HAP-1 (cell line): ENCODE data around the gene ATG2B.

Experiments used
- DNase-seq, 2 experiments: peaks; one replicate each; pipeline ENCODE4 v3.0.0-alpha.2; 2016 to 2020; ENCODE audit warnings: low spot score in 2 of 2
- H3K27me3 ChIP-seq: fragments of 250-450 bp; sonication (Bioruptor Pico); 2 replicates; pipeline ENCODE4 v1.5.1; 2020; ENCODE audit warnings: low read depth, mild to moderate bottlenecking, moderate library complexity
- H3K36me3 ChIP-seq: fragments of 250-450 bp; sonication (Bioruptor Pico); replicated peaks from 2 replicates; pipeline ENCODE4 v1.5.1; 2020; ENCODE audit warnings: mild to moderate bottlenecking
- H3K4me1 ChIP-seq: fragments of 250-450 bp; sonication (Bioruptor Pico); 2 replicates; pipeline ENCODE4 v1.5.1; 2020; ENCODE audit warnings: mild to moderate bottlenecking
- H3K4me3 ChIP-seq: fragments of 250-450 bp; sonication (Bioruptor Pico); 2 replicates; pipeline ENCODE4 v1.5.1; 2020; ENCODE audit warnings: mild to moderate bottlenecking, moderate library complexity
- H3K9me3 ChIP-seq: fragments of 250-450 bp; sonication (Bioruptor Pico); 2 replicates; pipeline ENCODE4 v1.5.1; 2020; ENCODE audit warnings: mild to moderate bottlenecking, moderate library complexity
- in situ Hi-C: fragments of 300-500 bp; cut with MboI; formaldehyde crosslinking; loops from 3 replicates; pipeline ENCODE4 v1.14.3; 2020; ENCODE audit warnings: low sequenced_read_pairs, inconsistent platforms, mixed read lengths

The ATG2B gene

DNA sequence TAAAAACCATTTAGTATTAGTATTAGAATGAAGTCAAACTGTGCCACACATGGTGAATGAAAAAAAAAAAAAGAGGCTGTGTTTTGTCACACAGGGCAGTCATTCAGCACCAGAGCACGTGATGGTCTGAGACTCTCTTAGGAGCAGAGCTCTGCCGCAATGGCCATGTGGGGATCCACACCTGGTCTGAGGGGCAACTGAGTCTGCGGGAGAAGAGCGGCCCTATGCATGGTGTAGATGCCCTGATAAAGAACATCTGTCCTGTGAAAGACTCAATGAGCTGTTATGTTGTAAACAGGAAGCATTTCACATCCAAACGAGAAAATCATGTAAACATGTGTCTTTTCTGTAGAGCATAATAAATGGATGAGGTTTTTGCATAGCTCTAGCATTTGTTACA lies 119.4 kb downstream of the ATG2B start:
- no peaks in the 10 kb centered on the region for H3K4me1 ChIP-seq
- no peaks in the 10 kb centered on the region for H3K36me3 ChIP-seq
- in situ Hi-C loops: no loop called here
- no peak overlapping the region for H3K4me3 ChIP-seq
- no peaks in the 10 kb centered on the region for H3K27me3 ChIP-seq
- DNase-seq: no peak
- no peaks in the 10 kb centered on the region for H3K9me3 ChIP-seq

- H3K4me3 ChIP-seq: no peak overlapping the region
- no peaks in the 10 kb centered on the region for H3K4me1 ChIP-seq
- no peaks in the 10 kb centered on the region for H3K9me3 ChIP-seq
- H3K27me3 ChIP-seq: no peaks in the 10 kb centered on the region; the same call in 1 of the 2 replicates
- DNase-seq: no peak
- no peaks in the 10 kb centered on the region for H3K36me3 ChIP-seq
- in situ Hi-C loops: no loop called here
Observed at GRCh38 chr14:96242126-96242525, 121.0 kb downstream of the ATG2B start.

DNA sequence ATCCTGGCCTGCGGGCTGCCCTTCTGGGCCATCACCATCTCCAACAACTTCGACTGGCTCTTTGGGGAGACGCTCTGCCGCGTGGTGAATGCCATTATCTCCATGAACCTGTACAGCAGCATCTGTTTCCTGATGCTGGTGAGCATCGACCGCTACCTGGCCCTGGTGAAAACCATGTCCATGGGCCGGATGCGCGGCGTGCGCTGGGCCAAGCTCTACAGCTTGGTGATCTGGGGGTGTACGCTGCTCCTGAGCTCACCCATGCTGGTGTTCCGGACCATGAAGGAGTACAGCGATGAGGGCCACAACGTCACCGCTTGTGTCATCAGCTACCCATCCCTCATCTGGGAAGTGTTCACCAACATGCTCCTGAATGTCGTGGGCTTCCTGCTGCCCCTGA lies 122.5 kb downstream of the ATG2B start:
- Histone ChIP-seq H3K4me3 (no peak overlapping the region), H3K4me1 (no peaks in the 10 kb centered on the region), H3K27me3 (peaks cover 4% of the 10 kb centered on the region), H3K36me3 (no peaks in the 10 kb centered on the region), H3K9me3 (no peaks in the 10 kb centered on the region)
- DNase-seq: no peak
- in situ Hi-C loops: no loop called here

DNA sequence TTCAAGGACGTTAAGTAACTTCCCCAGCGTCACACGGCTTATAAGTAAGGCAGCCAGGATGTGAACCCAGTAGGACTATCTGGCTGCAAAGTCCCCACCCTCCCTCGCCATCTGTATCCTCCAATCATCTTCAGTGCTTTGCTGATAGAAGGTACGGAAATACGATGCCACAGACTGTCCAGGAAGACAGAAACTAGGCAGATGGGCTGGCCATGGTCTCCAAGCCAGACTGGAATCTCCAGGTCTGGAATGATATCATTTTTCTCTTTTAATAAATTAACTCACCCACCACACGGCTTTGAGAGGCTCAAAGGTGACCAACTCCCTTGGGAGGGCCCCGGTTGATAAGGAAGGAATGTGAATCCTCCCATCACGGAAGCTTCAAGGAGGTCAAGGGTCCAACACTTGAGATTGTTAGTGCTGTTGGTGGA lies 123.4 kb downstream of the ATG2B start:
- Histone ChIP-seq H3K36me3 (no peaks in the 10 kb centered on the region), H3K9me3 (no peaks in the 10 kb centered on the region), H3K27me3 (peaks cover 6% of the 10 kb centered on the region), H3K4me3 (no peak overlapping the region), H3K4me1 (no peaks in the 10 kb centered on the region)
- in situ Hi-C loops: no loop called here
- no peak for DNase-seq

- in situ Hi-C loops: no loop called here
- no peak for DNase-seq
- no peaks in the 10 kb centered on the region for H3K36me3 ChIP-seq
- no peaks in the 10 kb centered on the region for H3K9me3 ChIP-seq
- H3K4me3 ChIP-seq: no peak overlapping the region
- H3K4me1 ChIP-seq: no peaks in the 10 kb centered on the region
- peaks cover 6% of the 10 kb centered on the region for H3K27me3 ChIP-seq
Observed at GRCh38 chr14:96238676-96239265, 124.4 kb downstream of the ATG2B start.

- Histone ChIP-seq H3K27me3 (peaks cover 6% of the 10 kb centered on the region), H3K4me3 (no peak overlapping the region), H3K9me3 (no peaks in the 10 kb centered on the region), H3K36me3 (no peaks in the 10 kb centered on the region), H3K4me1 (no peaks in the 10 kb centered on the region)
- DNase-seq: no peak
- in situ Hi-C loops: no loop called here
Observed at GRCh38 chr14:96237641-96238040, 125.5 kb downstream of the ATG2B start.

DNA sequence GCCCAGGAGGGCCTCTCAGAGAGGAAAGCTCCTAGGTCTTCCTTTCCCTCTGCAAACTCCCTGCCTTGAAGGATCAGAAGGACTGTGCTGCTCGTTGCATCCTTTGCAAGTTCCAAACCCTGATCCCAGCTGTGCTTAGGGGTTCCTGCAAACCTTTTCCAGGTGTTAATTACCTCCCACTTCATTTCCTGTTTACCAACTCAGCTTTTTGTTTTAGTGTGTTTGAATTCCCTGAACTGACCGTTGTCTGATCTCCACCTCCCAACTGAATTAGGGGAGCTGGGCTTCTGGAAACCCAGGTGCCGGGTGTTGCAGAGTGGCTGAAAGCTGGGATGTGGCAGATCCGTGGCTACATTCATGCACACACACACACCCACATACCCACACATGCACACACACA lies 127.7 kb downstream of the ATG2B start:
- no peak for DNase-seq
- H3K36me3 ChIP-seq: no peaks in the 10 kb centered on the region
- H3K27me3 ChIP-seq: peaks cover 6% of the 10 kb centered on the region
- H3K9me3 ChIP-seq: no peaks in the 10 kb centered on the region
- H3K4me3 ChIP-seq: no peak overlapping the region
- no peaks in the 10 kb centered on the region for H3K4me1 ChIP-seq
- in situ Hi-C loops: no loop called here

DNA sequence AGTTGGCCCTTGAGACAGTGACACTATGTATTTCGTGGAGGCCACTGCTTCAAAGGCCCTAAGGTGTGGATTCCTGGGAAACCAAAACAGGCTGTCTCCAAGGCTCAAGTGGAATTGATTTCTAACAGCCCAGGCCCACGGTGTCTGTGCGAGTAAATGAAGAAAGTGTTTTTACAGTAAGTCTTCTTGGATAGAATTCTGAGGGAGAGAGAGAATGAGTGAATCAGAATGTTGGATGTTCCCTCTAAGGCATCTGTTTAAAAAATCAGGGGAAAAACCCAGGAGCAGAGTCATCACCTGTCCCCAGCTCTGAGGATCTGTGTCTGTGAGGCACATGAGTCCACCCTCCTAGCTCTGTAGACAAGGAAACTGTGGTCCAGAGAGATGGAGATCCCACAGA lies 129.5 kb downstream of the ATG2B start:
- Histone ChIP-seq H3K36me3 (no peaks in the 10 kb centered on the region), H3K4me3 (no peak overlapping the region), H3K9me3 (no peaks in the 10 kb centered on the region), H3K27me3 (peaks cover 6% of the 10 kb centered on the region), H3K4me1 (no peaks in the 10 kb centered on the region)
- in situ Hi-C loops: no loop called here
- no peak for DNase-seq

DNA sequence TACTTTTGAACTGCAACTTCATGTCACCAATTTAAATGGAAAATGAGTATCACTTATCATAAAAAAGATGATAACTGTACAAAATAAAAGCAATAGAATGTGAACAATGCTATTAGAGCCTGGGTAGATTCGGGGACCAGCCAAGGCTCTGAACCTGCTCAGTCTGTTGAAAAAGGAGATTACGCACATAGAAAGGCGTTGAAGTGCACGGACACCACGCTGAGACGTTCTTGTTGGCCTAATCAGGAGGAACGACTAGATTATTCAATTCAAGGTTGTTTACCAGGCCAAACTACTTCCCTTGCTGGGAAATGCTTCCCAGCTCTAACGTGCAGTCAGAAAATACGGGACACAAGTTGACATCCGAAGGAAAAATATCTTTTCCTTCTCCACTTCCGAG lies 130.6 kb downstream of the ATG2B start:
- in situ Hi-C loops: no loop called here
- Histone ChIP-seq H3K4me1 (no peaks in the 10 kb centered on the region), H3K4me3 (no peak overlapping the region), H3K27me3 (peaks cover 6% of the 10 kb centered on the region), H3K9me3 (no peaks in the 10 kb centered on the region), H3K36me3 (no peaks in the 10 kb centered on the region)
- no peak for DNase-seq

DNA sequence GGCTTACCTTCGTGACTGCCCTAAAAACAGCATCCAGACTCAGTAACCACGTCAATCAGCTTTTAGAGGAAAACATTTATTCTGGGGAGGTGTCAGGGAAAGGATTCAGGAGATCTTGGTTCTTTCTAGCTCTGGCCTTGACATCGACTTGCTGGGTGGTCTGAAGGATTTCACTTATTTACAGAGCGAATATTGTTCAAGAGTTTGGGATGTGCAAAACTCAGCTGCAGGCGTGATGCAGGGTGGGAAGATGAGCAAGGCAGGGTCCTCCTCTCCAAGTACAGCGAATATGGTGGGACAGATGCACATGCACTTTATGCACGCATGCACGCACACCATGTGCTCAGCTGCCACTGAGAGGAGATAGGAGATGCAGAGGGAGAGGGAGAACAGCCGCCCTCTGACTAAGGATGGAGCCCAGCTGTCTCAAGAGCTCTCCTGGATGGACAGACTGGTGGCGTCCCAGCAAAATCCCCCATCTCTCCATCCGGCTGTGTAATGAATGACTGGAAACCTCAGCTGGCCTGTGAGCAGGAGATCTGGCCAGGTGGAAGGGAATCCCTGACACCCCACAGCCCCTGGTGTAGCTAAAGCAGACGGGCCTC lies 131.5 kb downstream of the ATG2B start:
- no peaks in the 10 kb centered on the region for H3K36me3 ChIP-seq
- no peak overlapping the region for H3K4me3 ChIP-seq
- H3K9me3 ChIP-seq: no peaks in the 10 kb centered on the region
- no peaks in the 10 kb centered on the region for H3K4me1 ChIP-seq
- peaks cover 6% of the 10 kb centered on the region for H3K27me3 ChIP-seq
- in situ Hi-C loops: no loop called here
- no peak for DNase-seq

GRCh38 chr14:96231056-96231455 lies 132.1 kb downstream of the ATG2B start:
- Histone ChIP-seq H3K4me3 (no peak overlapping the region), H3K4me1 (no peaks in the 10 kb centered on the region), H3K36me3 (no peaks in the 10 kb centered on the region), H3K27me3 (peaks cover 6% of the 10 kb centered on the region), H3K9me3 (no peaks in the 10 kb centered on the region)
- DNase-seq: no peak
- in situ Hi-C loops: no loop called here

DNA sequence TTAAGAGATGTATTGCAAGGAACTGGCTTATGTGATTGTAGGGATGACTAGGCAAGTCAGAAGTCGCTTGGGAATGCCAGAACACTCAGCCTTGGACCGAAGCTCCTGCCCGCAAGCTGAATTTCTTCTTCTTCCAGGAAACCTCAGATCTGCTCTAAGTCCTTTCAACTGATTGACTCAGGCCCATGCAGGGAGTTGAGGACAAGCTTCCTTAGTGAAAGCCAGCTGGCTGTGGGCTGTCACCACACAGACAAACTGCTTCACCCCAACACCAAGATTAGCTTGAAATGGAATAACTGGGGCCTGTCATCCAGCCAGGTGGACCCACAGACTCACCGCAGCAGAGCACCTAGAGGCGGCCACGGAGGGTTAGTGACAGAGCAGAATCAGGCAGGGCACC lies 133.8 kb downstream of the ATG2B start:
- Histone ChIP-seq H3K4me3 (no peak overlapping the region), H3K9me3 (no peaks in the 10 kb centered on the region), H3K4me1 (no peaks in the 10 kb centered on the region), H3K36me3 (no peaks in the 10 kb centered on the region), H3K27me3 (no peaks in the 10 kb centered on the region; the same call in 1 of the 2 replicates)
- in situ Hi-C loops: no loop called here
- no peak for DNase-seq
